ENCODE data around the gene MED20.

DNA sequence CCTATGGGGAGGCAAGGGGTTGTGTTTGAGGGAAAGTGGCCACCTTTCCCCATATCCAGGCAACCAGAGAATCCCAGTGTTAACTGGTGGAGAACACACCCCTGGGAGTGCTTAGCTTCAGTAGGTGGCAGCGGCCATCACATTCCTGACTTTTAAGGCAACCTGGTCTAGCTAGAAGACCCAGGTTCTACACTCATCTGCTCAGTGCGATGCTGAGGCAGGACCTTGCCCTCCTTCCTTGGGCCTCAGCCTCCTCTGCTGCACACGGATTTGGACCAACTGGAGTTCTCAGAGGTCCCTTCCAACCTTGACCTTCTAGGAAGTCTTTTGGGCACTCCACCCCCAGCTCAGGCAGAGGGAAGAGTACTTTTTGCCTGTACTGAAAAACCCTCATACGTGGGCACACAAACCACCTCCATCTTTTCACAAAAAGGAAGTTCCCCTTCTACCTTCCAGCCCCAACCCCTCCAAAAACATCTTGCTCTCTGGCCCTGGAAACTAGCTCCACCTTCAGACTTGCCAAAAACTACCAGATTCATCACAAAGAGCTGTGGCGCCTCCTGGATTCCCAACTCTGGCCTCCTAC, 17.7 kb upstream of the MED20 start:
- TF ChIP-seq CBX5 (IDR thresholded peaks at IDR 0.05; ENCODE audit: low read depth, low read length) = no peak
- TF ChIP-seq RAD21 (IDR thresholded peaks at IDR 0.05 in 1 of 2, conservative IDR thresholded peaks at IDR 0.05 in 1 of 2; ENCODE audit: low read depth in 2 of 2, low read length in 2 of 2) = no peak
- TF ChIP-seq, protein P1, sequence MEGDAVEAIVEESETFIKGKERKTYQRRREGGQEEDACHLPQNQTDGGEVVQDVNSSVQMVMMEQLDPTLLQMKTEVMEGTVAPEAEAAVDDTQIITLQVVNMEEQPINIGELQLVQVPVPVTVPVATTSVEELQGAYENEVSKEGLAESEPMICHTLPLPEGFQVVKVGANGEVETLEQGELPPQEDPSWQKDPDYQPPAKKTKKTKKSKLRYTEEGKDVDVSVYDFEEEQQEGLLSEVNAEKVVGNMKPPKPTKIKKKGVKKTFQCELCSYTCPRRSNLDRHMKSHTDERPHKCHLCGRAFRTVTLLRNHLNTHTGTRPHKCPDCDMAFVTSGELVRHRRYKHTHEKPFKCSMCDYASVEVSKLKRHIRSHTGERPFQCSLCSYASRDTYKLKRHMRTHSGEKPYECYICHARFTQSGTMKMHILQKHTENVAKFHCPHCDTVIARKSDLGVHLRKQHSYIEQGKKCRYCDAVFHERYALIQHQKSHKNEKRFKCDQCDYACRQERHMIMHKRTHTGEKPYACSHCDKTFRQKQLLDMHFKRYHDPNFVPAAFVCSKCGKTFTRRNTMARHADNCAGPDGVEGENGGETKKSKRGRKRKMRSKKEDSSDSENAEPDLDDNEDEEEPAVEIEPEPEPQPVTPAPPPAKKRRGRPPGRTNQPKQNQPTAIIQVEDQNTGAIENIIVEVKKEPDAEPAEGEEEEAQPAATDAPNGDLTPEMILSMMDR (IDR thresholded peaks at IDR 0.05; ENCODE audit: control extremely low read depth in 1 of 3, insufficient read depth in 1 of 3, low read depth in 1 of 3, low read length in 3 of 3) = no peak
- TF ChIP-seq TEAD4 (IDR thresholded peaks at IDR 0.05; ENCODE audit: low read depth, low read length) = no peak
- no peak for TF ChIP-seq CHD1 (IDR thresholded peaks at IDR 0.05; ENCODE audit: low read depth, low read length)
- TF ChIP-seq, protein P2, sequence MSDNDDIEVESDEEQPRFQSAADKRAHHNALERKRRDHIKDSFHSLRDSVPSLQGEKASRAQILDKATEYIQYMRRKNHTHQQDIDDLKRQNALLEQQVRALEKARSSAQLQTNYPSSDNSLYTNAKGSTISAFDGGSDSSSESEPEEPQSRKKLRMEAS (IDR thresholded peaks at IDR 0.05) = no peak
- no peak for TF ChIP-seq ZNF274 (IDR thresholded peaks at IDR 0.05; ENCODE audit: borderline replicate concordance, extremely low read depth, low read length)
